ENCODE data around the gene CCDC106.

Gene CCDC106

GRCh38 chr19:55681131-55682092 is 33.4 kb downstream of the CCDC106 start:
- DNase-seq (ENCODE audit: low read depth) = peak; percentile 48
- TF ChIP-seq CTCF (conservative IDR thresholded peaks at IDR 0.05; ENCODE audit: control insufficient read depth, insufficient read depth, low read depth, low read length) = no peak
- no peak overlapping the region for H3K4me3 ChIP-seq (ENCODE audit: control insufficient read depth, low read depth, low read length)

GRCh38 chr19:55683449-55684261 is 35.6 kb downstream of the CCDC106 start:
- DNase-seq (ENCODE audit: low read depth) = no peak
- TF ChIP-seq CTCF (conservative IDR thresholded peaks at IDR 0.05; ENCODE audit: control insufficient read depth, insufficient read depth, low read depth, low read length) = no peak
- no peak overlapping the region for H3K4me3 ChIP-seq (ENCODE audit: control insufficient read depth, low read depth, low read length)

GRCh38 chr19:55684946-55685681 is 37.1 kb downstream of the CCDC106 start:
- no peak for TF ChIP-seq CTCF (conservative IDR thresholded peaks at IDR 0.05; ENCODE audit: control insufficient read depth, insufficient read depth, low read depth, low read length)
- no peak overlapping the region for H3K4me3 ChIP-seq (ENCODE audit: control insufficient read depth, low read depth, low read length)
- DNase-seq (ENCODE audit: low read depth) = no peak

- no peak for DNase-seq (ENCODE audit: low read depth)
- TF ChIP-seq CTCF (conservative IDR thresholded peaks at IDR 0.05; ENCODE audit: control insufficient read depth, insufficient read depth, low read depth, low read length) = no peak
- no peak overlapping the region for H3K4me3 ChIP-seq (ENCODE audit: control insufficient read depth, low read depth, low read length)
Observed at GRCh38 chr19:55685776-55686175, 37.8 kb downstream of the CCDC106 start.

- no peak for TF ChIP-seq CTCF (conservative IDR thresholded peaks at IDR 0.05; ENCODE audit: control insufficient read depth, insufficient read depth, low read depth, low read length)
- no peak overlapping the region for H3K4me3 ChIP-seq (ENCODE audit: control insufficient read depth, low read depth, low read length)
- DNase-seq (ENCODE audit: low read depth) = no peak
Observed at GRCh38 chr19:55686311-55687050, 38.5 kb downstream of the CCDC106 start.
